Dendritic cell treated with granulocyte-macrophage colony-stimulating factor and Interleukin-4, amounts not matched to agents 40 ng/mL and 50 ng/mL, for 4 days (primary cell): Measurements from ENCODE around the gene TBC1D13.
"Not testable (repeated sequence)": the region's sequence is repeated elsewhere in the genome, so short reads cannot be mapped to it uniquely, and the experiment has no call there.

Experiments
- H3K27ac Mint-ChIP-seq: one replicate; pipeline ENCODE4 v1.8.0; 2022; ENCODE audit warnings: mild to moderate bottlenecking, mixed read lengths
- H3K27me3 Mint-ChIP-seq: one replicate; pipeline ENCODE4 v1.8.0; 2022; ENCODE audit warnings: mild to moderate bottlenecking, mixed read lengths
- H3K36me3 Mint-ChIP-seq: one replicate; pipeline ENCODE4 v1.8.0; 2022; ENCODE audit warnings: low read depth, mixed read lengths
- H3K4me1 Mint-ChIP-seq: one replicate; pipeline ENCODE4 v1.8.0; 2022; ENCODE audit warnings: low read depth, mixed read lengths
- H3K4me3 Mint-ChIP-seq: one replicate; pipeline ENCODE4 v1.8.0; 2022; ENCODE audit warnings: mild to moderate bottlenecking, moderate library complexity, mixed read lengths
- H3K9me3 Mint-ChIP-seq: one replicate; pipeline ENCODE4 v1.8.0; 2022; ENCODE audit warnings: mixed read lengths
- intact Hi-C: fragments of 100-400 bp; cut with micrococcal nuclease; formaldehyde crosslinking; loops from one replicate; pipeline ENCODE4 v1.15.0; 2022

The TBC1D13 gene

GRCh38 chr9:128794961-128795360, 7.9 kb downstream of the TBC1D13 start:
- H3K27ac Mint-ChIP-seq, H3K9me3 Mint-ChIP-seq, H3K4me3 Mint-ChIP-seq, intact Hi-C loops, H3K4me1 Mint-ChIP-seq, H3K27me3 Mint-ChIP-seq: not testable (repeated sequence)
- peaks cover 98% of the 10 kb centered on the region for H3K36me3 Mint-ChIP-seq

DNA sequence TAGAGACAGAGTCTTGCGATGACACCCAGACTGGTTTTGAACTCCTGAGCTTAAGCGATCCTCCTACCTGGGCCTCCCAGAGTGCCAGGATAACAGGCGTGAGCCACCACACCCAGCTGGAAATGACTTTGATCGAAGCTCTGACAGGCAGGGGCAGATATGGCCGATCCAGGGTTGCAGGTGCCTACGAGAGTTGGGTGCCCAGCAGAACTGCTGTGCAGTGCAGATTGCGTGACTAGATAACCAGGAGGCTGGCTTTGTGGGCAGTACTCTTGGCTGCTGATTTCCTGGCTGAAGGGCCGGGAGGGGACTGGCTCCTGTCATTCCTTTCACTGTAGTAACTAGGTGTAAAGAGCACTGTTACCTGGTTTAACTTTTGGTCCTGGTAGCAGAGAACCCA, 11.8 kb downstream of the TBC1D13 start:
- H3K4me3 Mint-ChIP-seq, result no peak overlapping the region
- H3K9me3 Mint-ChIP-seq, result no peaks in the 10 kb centered on the region
- peaks cover 98% of the 10 kb centered on the region for H3K36me3 Mint-ChIP-seq
- intact Hi-C loops, result no loop called here
- H3K4me1 Mint-ChIP-seq, result peaks cover 2% of the 10 kb centered on the region
- H3K27me3 Mint-ChIP-seq, result no peaks in the 10 kb centered on the region
- H3K27ac Mint-ChIP-seq, result no peak overlapping the region

DNA sequence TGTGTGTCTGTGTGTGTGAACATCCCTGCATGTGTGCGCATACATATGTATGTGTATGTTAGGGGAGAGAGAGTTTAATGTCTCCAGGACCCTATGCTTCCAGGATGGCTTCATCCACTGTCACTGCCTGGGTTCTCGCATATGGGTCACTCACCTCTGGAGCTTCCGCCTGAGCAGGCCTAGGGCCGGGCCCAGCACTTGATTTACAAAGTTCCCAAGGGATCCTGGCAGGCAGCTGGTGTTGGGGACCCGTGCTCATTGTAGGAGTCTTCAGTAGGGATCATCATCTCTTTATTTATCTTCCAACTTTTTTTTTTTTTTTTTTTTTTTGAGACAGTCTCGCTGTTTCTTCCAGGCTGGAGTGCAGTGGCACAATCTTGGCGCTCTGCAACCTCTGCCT, 13.0 kb downstream of the TBC1D13 start:
- intact Hi-C loops, result no loop called here
- Mint-ChIP-seq H3K27me3 (no peaks in the 10 kb centered on the region), H3K36me3 (peaks cover 98% of the 10 kb centered on the region), H3K4me1 (no peaks in the 10 kb centered on the region), H3K4me3 (no peak overlapping the region), H3K9me3 (no peaks in the 10 kb centered on the region), H3K27ac (no peak overlapping the region)

DNA sequence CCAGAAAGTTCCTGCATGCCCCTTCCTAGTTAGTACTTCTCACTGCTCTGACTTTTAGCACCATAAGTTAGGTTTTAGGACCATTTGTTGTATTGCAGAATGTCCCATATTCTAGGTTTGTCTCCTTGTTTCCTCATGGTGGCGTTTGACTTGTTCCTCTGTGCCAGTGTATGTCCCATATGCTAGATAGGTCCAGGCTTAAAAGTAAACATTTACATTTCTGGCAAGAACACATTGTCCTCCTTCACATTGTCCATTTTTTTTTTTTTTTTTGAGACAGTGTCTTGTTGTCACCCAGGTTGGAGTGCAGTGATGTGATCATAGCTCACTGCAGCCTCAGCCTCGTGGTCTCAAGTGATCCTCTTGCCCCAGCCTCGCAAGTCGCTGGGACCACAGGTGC, 15.4 kb downstream of the TBC1D13 start:
- no peak overlapping the region for H3K27ac Mint-ChIP-seq
- peaks cover 98% of the 10 kb centered on the region for H3K36me3 Mint-ChIP-seq
- no peaks in the 10 kb centered on the region for H3K9me3 Mint-ChIP-seq
- no peak overlapping the region for H3K4me3 Mint-ChIP-seq
- intact Hi-C loops, result no loop called here
- H3K4me1 Mint-ChIP-seq, result no peaks in the 10 kb centered on the region
- H3K27me3 Mint-ChIP-seq, result no peaks in the 10 kb centered on the region

DNA sequence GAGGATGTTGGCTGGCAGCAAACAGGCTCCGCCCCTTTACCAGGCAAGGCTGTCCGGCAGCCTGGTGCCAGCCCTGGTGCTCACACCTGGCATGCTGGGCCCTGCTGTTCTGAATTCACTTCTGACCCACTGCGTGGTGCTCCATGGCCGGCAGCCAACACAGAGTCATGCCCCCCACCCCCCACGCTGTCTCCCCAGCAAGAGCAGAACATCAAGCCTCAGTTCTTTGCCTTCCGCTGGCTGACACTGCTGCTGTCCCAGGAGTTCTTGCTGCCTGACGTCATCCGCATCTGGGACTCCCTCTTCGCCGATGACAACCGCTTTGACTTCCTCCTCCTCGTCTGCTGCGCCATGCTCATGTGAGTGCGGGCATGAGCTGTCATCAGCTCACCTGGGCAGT, 18.6 kb downstream of the TBC1D13 start:
- Mint-ChIP-seq H3K4me3 (no peak overlapping the region), H3K4me1 (no peaks in the 10 kb centered on the region), H3K9me3 (no peaks in the 10 kb centered on the region), H3K27ac (no peak overlapping the region), H3K36me3 (peaks cover 87% of the 10 kb centered on the region), H3K27me3 (no peaks in the 10 kb centered on the region)
- intact Hi-C loops, result no loop called here

- intact Hi-C loops, result no loop called here
- Mint-ChIP-seq H3K4me3 (no peak overlapping the region), H3K27ac (no peak overlapping the region), H3K36me3 (peaks cover 66% of the 10 kb centered on the region), H3K27me3 (no peaks in the 10 kb centered on the region), H3K4me1 (no peaks in the 10 kb centered on the region), H3K9me3 (no peaks in the 10 kb centered on the region)
Measured at GRCh38 chr9:128807827-128808226, 20.8 kb downstream of the TBC1D13 start.

DNA sequence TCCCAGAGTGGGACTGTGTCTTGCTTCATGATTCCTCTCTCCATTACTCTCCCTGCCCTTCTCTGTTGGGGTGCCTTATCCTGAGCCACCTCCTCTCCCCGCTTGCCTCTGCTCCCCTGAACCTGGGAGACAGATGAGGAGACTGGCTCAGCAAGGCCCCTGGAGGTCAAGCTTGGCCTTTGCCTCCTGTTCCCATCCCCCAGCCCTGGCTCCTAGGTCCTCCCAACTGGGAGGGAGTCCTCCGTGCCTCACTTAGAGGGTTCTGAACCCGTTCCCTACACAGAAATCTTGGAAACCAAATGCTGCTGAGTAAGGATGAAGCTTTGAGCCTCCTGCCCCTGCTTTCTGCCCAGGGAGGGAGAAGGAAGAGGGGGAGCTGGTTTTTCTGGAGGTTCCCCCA, 21.5 kb downstream of the TBC1D13 start:
- intact Hi-C loops, result no loop called here
- no peaks in the 10 kb centered on the region for H3K27me3 Mint-ChIP-seq
- H3K9me3 Mint-ChIP-seq, result no peaks in the 10 kb centered on the region
- peaks cover 59% of the 10 kb centered on the region for H3K36me3 Mint-ChIP-seq
- H3K4me1 Mint-ChIP-seq, result no peaks in the 10 kb centered on the region
- no peak overlapping the region for H3K4me3 Mint-ChIP-seq
- no peak overlapping the region for H3K27ac Mint-ChIP-seq

DNA sequence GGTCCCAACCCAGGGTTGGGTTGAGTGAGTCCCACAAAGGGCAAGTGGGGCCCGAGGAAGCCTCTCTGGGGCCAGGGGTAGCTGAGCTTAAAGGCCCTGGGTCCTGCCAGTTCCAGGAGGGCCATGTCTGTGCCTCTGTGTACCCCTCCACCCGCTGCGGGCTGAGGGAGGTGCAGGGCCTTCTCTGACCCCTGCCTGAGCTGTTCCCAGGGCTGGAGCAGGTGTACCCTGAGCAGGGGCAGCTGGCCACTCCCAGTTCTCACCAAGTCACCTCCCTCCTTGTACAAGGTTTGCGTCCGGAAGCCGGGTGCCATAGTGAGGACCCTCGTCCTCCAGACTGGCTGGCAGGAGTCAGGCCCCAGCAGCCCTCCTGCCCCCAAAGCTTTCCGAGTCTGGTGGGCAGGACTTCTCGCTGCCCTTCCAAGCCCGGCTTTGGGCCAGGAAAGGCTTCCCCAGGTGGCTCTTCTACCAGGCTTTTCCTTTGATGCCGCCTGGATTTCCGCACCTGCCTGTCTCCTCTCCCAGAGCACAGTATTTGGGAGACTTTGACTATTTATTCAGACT, 22.1 kb downstream of the TBC1D13 start:
- Mint-ChIP-seq H3K4me1 (no peaks in the 10 kb centered on the region), H3K36me3 (peaks cover 53% of the 10 kb centered on the region), H3K27me3 (no peaks in the 10 kb centered on the region), H3K4me3 (no peak overlapping the region), H3K9me3 (no peaks in the 10 kb centered on the region), H3K27ac (no peak overlapping the region)
- intact Hi-C loops, result no loop called here

- Mint-ChIP-seq H3K27me3 (no peaks in the 10 kb centered on the region), H3K4me1 (no peaks in the 10 kb centered on the region), H3K9me3 (no peaks in the 10 kb centered on the region), H3K4me3 (no peak overlapping the region), H3K36me3 (peaks cover 46% of the 10 kb centered on the region), H3K27ac (no peak overlapping the region)
- intact Hi-C loops, result no loop called here
Measured at GRCh38 chr9:128809831-128810230, 22.8 kb downstream of the TBC1D13 start.

DNA sequence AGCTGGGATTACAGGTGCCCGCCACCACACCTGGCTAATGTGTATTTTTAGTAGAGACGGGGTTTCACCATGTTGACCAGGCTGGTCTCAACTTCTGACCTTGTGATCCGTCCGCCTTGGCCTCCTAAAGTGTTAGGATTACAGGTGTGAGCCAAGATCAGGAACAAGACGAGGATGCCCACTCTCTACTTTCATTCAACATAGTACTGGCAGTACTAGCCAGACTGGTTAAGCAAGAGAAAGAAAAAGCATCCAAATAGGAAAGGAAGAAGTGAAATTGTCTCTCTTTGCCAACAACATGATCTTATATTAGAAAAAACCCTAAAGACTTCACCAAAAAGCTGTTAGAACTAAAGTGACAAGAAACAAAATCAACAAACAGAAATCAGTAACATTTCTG, 23.8 kb downstream of the TBC1D13 start:
- no peak overlapping the region for H3K27ac Mint-ChIP-seq
- no peak overlapping the region for H3K4me3 Mint-ChIP-seq
- H3K9me3 Mint-ChIP-seq, result no peaks in the 10 kb centered on the region
- H3K27me3 Mint-ChIP-seq, result peaks cover 4% of the 10 kb centered on the region
- H3K4me1 Mint-ChIP-seq, result no peaks in the 10 kb centered on the region
- peaks cover 37% of the 10 kb centered on the region for H3K36me3 Mint-ChIP-seq
- intact Hi-C loops, result no loop called here

GRCh38 chr9:128818099-128818838, 31.2 kb downstream of the TBC1D13 start, which contains the start of gene ENDOG:
TSS of gene ENDOG (plus strand) at chr9:128818500. CDS start at chr9:128818685, 185 bp downstream.
- Mint-ChIP-seq H3K36me3 (peaks cover 27% of the 10 kb centered on the region), H3K27me3 (peaks cover 6% of the 10 kb centered on the region), H3K4me1 (peaks cover 26% of the 10 kb centered on the region), H3K27ac (peak within 1 kb of the TSS; percentile 83), H3K4me3 (peak within 1 kb of the TSS; percentile 74), H3K9me3 (no peaks in the 10 kb centered on the region)
- intact Hi-C loops, result no loop called here

DNA sequence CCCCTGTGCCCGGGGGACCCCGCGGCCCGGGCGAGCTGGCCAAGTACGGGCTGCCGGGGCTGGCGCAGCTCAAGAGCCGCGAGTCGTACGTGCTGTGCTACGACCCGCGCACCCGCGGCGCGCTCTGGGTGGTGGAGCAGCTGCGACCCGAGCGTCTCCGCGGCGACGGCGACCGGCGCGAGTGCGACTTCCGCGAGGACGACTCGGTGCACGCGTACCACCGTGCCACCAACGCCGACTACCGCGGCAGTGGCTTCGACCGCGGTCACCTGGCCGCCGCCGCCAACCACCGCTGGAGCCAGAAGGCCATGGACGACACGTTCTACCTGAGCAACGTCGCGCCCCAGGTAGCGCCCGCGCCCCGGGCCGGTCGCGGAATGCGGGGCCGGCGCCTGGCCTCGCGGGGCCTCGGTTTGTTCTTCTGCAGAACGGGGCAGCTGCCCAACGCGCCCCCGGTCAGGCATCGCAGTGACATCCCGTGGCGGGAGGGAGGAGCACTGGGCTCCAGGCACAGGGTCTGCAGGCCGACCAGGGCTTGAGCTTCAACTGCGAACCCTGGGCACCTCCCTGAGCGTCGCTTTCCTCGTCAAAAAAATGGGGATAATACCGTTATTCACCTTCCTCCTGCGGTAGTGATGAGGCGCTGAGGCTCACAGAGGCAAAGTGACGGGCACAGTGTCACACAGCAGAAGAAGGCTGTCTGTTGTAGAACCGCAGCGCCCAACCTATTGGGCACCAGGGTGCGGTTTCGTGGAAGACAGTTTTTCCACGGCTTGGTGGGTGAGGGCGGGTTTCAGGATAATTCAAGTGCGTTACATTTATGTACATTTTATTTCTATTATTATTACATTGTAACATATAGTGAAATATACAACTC, 32.0 kb downstream of the TBC1D13 start:
- Mint-ChIP-seq H3K27me3 (peaks cover 6% of the 10 kb centered on the region), H3K4me1 (peaks cover 26% of the 10 kb centered on the region), H3K36me3 (peaks cover 35% of the 10 kb centered on the region), H3K4me3 (peak overlapping the region; percentile 74), H3K27ac (peak overlapping the region; percentile 83), H3K9me3 (no peaks in the 10 kb centered on the region)
- intact Hi-C loops, result no loop called here

DNA sequence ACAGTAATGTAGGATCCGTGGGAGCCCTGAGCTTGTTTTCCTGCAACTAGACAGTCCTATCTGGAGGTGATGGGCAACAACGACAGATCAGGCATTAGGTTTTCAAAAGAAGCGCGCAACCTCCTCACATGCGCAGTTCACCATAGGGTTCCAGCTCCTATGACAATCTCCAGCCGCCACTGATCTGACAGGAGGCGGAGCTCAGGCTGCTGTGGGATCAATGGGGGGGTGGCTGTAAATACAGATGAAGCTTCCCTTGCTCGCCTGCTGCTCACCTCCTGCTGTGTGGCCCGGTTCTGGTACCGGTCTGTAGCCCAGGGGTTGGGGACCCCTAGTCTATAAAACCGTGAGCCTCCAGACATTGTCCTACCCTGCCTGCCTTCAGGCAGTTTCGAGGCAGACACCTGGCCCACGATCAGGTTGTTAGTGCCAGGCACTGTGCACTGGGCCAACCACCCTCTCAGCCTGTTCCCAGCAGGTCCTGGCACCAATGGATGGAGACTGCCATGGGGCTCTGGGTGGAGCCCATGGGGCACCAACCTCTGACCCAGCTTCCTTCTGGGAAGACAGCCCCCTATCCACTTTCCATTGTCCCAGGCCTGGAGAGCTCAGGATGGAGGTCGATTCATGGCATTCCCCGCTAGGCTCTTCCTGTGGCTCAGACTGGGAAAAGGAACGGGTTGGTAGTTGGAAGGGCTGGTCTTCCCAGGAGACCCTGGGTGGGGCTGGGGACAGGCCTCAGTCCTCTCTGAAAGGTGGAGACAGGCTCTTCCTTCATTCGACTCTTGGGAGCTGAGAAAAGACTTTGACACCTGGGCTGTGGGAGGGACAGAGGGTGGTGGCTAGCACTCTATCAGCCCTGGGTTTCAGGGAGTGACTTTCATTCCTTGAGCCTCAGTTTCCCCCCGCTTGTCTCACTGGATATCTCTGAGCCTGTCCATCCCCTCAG, 32.9 kb downstream of the TBC1D13 start:
- H3K4me1 Mint-ChIP-seq, result peaks cover 26% of the 10 kb centered on the region
- intact Hi-C loops, result no loop called here
- H3K27me3 Mint-ChIP-seq, result peaks cover 6% of the 10 kb centered on the region
- peaks cover 44% of the 10 kb centered on the region for H3K36me3 Mint-ChIP-seq
- H3K9me3 Mint-ChIP-seq, result no peaks in the 10 kb centered on the region
- no peak overlapping the region for H3K4me3 Mint-ChIP-seq
- H3K27ac Mint-ChIP-seq, result no peak overlapping the region
